GM23338 (cell line): ENCODE measurements around the gene OR2T10. TPM values are rescaled to one million over a fixed set of nuclear protein-coding genes. Genes with fewer than 3 reads are reported as not detected.

Experiments used
- ATAC-seq: fragments of 200-7000 bp; cut with Tn5 transposase; 3 replicates; pipeline ENCODE4 v1.9.1; 2020
- DNase-seq: peaks from one replicate; pipeline ENCODE4 v3.0.0-alpha.2; 2015; ENCODE audit warnings: low spot score
- H2AFZ ChIP-seq: fragments of 200-600 bp; sonication (generic); 2 replicates; pipeline ENCODE4 v1.8.0; 2016; ENCODE audit warnings: antibody characterized with exemption, mild to moderate bottlenecking, moderate library complexity
- H3F3A ChIP-seq: fragments of 200-600 bp; sonication (generic); replicated peaks from 2 replicates; pipeline ENCODE4 v1.8.0; 2017; ENCODE audit warnings: antibody characterized with exemption, mixed run types, low read depth
- H3K27ac ChIP-seq: fragments of 200-600 bp; sonication (generic); 2 replicates; pipeline ENCODE4 v1.6.1; 2016; ENCODE audit warnings: low read depth
- H3K27me3 ChIP-seq: fragments of 200-600 bp; sonication (generic); 2 replicates; pipeline ENCODE4 v1.8.0; 2016; ENCODE audit warnings: mild to moderate bottlenecking, mixed run types, moderate library complexity; ENCODE audit not compliant: insufficient read depth
- H3K36me3 ChIP-seq: fragments of 200-600 bp; sonication (generic); 2 replicates; pipeline ENCODE4 v1.8.0; 2016; ENCODE audit warnings: mild to moderate bottlenecking; ENCODE audit not compliant: insufficient read depth
- H3K4me1 ChIP-seq: fragments of 200-600 bp; sonication (generic); 2 replicates; pipeline ENCODE4 v1.8.0; 2016; ENCODE audit warnings: mild to moderate bottlenecking, moderate library complexity; ENCODE audit not compliant: insufficient read depth
- H3K4me2 ChIP-seq: fragments of 200-600 bp; sonication (generic); 2 replicates; pipeline ENCODE4 v1.7.1; 2017; ENCODE audit warnings: mixed run types
- H3K4me3 ChIP-seq: fragments of 200-600 bp; sonication (generic); 2 replicates; pipeline ENCODE4 v1.6.1; 2016; ENCODE audit warnings: mixed run types
- H3K79me2 ChIP-seq: fragments of 200-600 bp; sonication (generic); replicated peaks from 2 replicates; pipeline ENCODE4 v1.8.0; 2017; ENCODE audit warnings: mild to moderate bottlenecking; ENCODE audit not compliant: insufficient read depth
- H3K9me2 ChIP-seq: fragments of 200-600 bp; sonication (generic); 2 replicates; pipeline ENCODE4 v1.8.0; 2017; ENCODE audit not compliant: insufficient read depth
- H4K20me1 ChIP-seq: fragments of 200-600 bp; sonication (generic); replicated peaks from 2 replicates; pipeline ENCODE4 v1.8.0; 2017; ENCODE audit warnings: mild to moderate bottlenecking; ENCODE audit not compliant: insufficient read depth
- H3K27ac Mint-ChIP-seq: 2 replicates; pipeline ENCODE4 v1.8.0; 2020; ENCODE audit warnings: inconsistent platforms, mild to moderate bottlenecking, moderate library complexity, mixed read lengths
- H3K27me3 Mint-ChIP-seq: 3 replicates; pipeline ENCODE4 v1.8.0; 2022; ENCODE audit warnings: low read depth, mild to moderate bottlenecking, moderate library complexity, mixed read lengths, inconsistent platforms; ENCODE audit not compliant: insufficient read depth, poor library complexity
- H3K36me3 Mint-ChIP-seq: 3 replicates; pipeline ENCODE4 v1.8.0; 2021; ENCODE audit warnings: low read depth, mild to moderate bottlenecking, inconsistent platforms, moderate library complexity, mixed read lengths
- H3K4me1 Mint-ChIP-seq: 3 replicates; pipeline ENCODE4 v1.8.0; 2020; ENCODE audit warnings: mild to moderate bottlenecking, inconsistent platforms, mixed read lengths
- H3K4me3 Mint-ChIP-seq: 3 replicates; pipeline ENCODE4 v1.8.0; 2021; ENCODE audit warnings: moderate library complexity, mild to moderate bottlenecking, inconsistent platforms, mixed read lengths
- H3K9me3 Mint-ChIP-seq: 3 replicates; pipeline ENCODE4 v1.8.0; 2020; ENCODE audit warnings: moderate library complexity, mild to moderate bottlenecking, inconsistent platforms, mixed read lengths
- EZH2 ChIP-seq: fragments of 200-600 bp; sonication (generic); IDR thresholded peaks from one replicate; pipeline ENCODE4 v1.8.0; 2017; ENCODE audit warnings: antibody characterized with exemption, mild to moderate bottlenecking, low read depth; ENCODE audit not compliant: unreplicated experiment
- NANOG ChIP-seq: IDR thresholded peaks from 2 replicates; pipeline ENCODE4 v1.6.1; 2016; ENCODE audit warnings: antibody characterized with exemption, borderline replicate concordance
- POLR2AphosphoS5 ChIP-seq: IDR thresholded peaks from 2 replicates; pipeline ENCODE4 v1.6.1; 2016; ENCODE audit warnings: antibody characterized with exemption, low read depth
- REST ChIP-seq: IDR thresholded peaks from one replicate; pipeline ENCODE4 v1.6.1; 2018; ENCODE audit warnings: antibody characterized with exemption; ENCODE audit not compliant: unreplicated experiment
- STAT1 ChIP-seq: IDR thresholded peaks from one replicate; pipeline ENCODE4 v1.6.1; 2016; ENCODE audit warnings: antibody characterized with exemption; ENCODE audit not compliant: unreplicated experiment
- polyA plus RNA-seq: library from polyadenylated mRNA; unstranded; fragments of >200 nt; fragmentation: Nextera tagmentation; extraction: Ambion mirVana; gene quantifications from 2 replicates; pipeline ENCODE4 v1.2.1, GENCODE V29; 2016
- total RNA-seq: library from RNA; depleted of rRNA; stranded (reverse); fragments of >200 nt; shearing (Covaris generic); gene quantifications from 2 replicates; pipeline ENCODE4 v1.2.3, GENCODE V29; 2014
- TF ChIP-seq, protein P1 (sequence below): IDR thresholded peaks from 2 replicates; pipeline ENCODE4 v1.6.1; 2016; ENCODE audit warnings: antibody characterized with exemption
- TF ChIP-seq, protein P2 (sequence below): fragments of 250-450 bp; sonication (Bioruptor Pico); IDR thresholded peaks from 2 replicates; pipeline ENCODE4 v1.5.0; 2020; ENCODE audit warnings: mild to moderate bottlenecking, moderate library complexity

OR2T10 gene
- total and polyA plus RNA-seq, 2 experiments from 2014 or later, result not detected

DNA sequence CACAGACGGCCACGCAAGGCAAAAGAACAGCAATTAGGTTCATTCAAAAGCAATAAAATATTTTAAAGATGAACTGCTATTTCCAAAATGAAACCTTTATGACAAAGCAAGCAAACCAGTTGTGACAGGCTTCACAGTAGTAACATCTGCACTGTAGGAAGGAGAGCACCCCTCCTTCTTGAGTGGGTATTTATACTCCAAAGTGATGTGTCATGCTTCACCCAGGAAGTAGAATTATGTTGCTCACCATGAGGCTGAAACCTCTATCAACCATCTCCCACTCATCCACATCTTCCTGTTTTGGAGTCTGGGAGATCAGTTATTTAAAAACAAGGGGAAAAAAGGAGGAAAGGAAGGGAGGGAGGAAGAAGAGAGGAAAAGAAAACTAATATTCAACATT, 885 bp downstream of the OR2T10 start:
- H4K20me1 ChIP-seq, result no peaks in the 10 kb centered on the region
- no peak overlapping the region for H3K27ac ChIP-seq
- no peaks in the 10 kb centered on the region for H3F3A ChIP-seq
- no peak for TF ChIP-seq NANOG
- TF ChIP-seq, protein P1, sequence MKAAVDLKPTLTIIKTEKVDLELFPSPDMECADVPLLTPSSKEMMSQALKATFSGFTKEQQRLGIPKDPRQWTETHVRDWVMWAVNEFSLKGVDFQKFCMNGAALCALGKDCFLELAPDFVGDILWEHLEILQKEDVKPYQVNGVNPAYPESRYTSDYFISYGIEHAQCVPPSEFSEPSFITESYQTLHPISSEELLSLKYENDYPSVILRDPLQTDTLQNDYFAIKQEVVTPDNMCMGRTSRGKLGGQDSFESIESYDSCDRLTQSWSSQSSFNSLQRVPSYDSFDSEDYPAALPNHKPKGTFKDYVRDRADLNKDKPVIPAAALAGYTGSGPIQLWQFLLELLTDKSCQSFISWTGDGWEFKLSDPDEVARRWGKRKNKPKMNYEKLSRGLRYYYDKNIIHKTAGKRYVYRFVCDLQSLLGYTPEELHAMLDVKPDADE, result no peak
- TF ChIP-seq, protein P2, sequence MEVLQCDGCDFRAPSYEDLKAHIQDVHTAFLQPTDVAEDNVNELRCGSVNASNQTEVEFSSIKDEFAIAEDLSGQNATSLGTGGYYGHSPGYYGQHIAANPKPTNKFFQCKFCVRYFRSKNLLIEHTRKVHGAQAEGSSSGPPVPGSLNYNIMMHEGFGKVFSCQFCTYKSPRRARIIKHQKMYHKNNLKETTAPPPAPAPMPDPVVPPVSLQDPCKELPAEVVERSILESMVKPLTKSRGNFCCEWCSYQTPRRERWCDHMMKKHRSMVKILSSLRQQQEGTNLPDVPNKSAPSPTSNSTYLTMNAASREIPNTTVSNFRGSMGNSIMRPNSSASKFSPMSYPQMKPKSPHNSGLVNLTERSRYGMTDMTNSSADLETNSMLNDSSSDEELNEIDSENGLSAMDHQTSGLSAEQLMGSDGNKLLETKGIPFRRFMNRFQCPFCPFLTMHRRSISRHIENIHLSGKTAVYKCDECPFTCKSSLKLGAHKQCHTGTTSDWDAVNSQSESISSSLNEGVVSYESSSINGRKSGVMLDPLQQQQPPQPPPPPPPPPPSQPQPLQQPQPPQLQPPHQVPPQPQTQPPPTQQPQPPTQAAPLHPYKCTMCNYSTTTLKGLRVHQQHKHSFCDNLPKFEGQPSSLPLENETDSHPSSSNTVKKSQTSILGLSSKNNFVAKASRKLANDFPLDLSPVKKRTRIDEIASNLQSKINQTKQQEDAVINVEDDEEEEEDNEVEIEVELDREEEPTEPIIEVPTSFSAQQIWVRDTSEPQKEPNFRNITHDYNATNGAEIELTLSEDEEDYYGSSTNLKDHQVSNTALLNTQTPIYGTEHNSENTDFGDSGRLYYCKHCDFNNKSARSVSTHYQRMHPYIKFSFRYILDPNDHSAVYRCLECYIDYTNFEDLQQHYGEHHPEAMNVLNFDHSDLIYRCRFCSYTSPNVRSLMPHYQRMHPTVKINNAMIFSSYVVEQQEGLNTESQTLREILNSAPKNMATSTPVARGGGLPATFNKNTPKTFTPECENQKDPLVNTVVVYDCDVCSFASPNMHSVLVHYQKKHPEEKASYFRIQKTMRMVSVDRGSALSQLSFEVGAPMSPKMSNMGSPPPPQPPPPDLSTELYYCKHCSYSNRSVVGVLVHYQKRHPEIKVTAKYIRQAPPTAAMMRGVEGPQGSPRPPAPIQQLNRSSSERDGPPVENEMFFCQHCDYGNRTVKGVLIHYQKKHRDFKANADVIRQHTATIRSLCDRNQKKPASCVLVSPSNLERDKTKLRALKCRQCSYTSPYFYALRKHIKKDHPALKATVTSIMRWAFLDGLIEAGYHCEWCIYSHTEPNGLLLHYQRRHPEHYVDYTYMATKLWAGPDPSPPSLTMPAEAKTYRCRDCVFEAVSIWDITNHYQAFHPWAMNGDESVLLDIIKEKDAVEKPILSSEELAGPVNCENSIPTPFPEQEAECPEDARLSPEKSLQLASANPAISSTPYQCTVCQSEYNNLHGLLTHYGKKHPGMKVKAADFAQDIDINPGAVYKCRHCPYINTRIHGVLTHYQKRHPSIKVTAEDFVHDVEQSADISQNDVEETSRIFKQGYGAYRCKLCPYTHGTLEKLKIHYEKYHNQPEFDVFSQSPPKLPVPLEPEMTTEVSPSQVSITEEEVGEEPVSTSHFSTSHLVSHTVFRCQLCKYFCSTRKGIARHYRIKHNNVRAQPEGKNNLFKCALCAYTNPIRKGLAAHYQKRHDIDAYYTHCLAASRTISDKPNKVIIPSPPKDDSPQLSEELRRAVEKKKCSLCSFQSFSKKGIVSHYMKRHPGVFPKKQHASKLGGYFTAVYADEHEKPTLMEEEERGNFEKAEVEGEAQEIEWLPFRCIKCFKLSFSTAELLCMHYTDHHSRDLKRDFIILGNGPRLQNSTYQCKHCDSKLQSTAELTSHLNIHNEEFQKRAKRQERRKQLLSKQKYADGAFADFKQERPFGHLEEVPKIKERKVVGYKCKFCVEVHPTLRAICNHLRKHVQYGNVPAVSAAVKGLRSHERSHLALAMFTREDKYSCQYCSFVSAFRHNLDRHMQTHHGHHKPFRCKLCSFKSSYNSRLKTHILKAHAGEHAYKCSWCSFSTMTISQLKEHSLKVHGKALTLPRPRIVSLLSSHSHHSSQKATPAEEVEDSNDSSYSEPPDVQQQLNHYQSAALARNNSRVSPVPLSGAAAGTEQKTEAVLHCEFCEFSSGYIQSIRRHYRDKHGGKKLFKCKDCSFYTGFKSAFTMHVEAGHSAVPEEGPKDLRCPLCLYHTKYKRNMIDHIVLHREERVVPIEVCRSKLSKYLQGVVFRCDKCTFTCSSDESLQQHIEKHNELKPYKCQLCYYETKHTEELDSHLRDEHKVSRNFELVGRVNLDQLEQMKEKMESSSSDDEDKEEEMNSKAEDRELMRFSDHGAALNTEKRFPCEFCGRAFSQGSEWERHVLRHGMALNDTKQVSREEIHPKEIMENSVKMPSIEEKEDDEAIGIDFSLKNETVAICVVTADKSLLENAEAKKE (CRISPR knock-in tag), result no peak
- H3K4me3 ChIP-seq, result no peak overlapping the region
- no peaks in the 10 kb centered on the region for H3K9me2 ChIP-seq
- no peaks in the 10 kb centered on the region for H3K27me3 ChIP-seq
- H3K4me2 ChIP-seq, result no peak overlapping the region
- Mint-ChIP-seq H3K27ac (no peak overlapping the region), H3K4me1 (no peaks in the 10 kb centered on the region), H3K27me3 (peaks cover 4% of the 10 kb centered on the region), H3K4me3 (no peak overlapping the region), H3K9me3 (peaks cover 81% of the 10 kb centered on the region), H3K36me3 (peaks cover 17% of the 10 kb centered on the region; the same call in 2 of the 3 replicates)
- H3K4me1 ChIP-seq, result no peaks in the 10 kb centered on the region
- H3K36me3 ChIP-seq, result no peaks in the 10 kb centered on the region
- no peak for DNase-seq
- no peak overlapping the region for H2AFZ ChIP-seq
- H3K79me2 ChIP-seq, result no peaks in the 10 kb centered on the region
- ATAC-seq, result no peak

GRCh38 chr1:248593226-248593625, 4.3 kb downstream of the OR2T10 start:
- H3F3A ChIP-seq, result no peaks in the 10 kb centered on the region
- no peak overlapping the region for H2AFZ ChIP-seq
- no peak overlapping the region for H3K4me2 ChIP-seq
- Mint-ChIP-seq H3K36me3 (peaks cover 19% of the 10 kb centered on the region; the same call in 2 of the 3 replicates), H3K9me3 (peaks cover 82% of the 10 kb centered on the region), H3K4me3 (no peak overlapping the region), H3K27ac (no peak overlapping the region), H3K27me3 (peaks cover 4% of the 10 kb centered on the region), H3K4me1 (no peaks in the 10 kb centered on the region)
- ATAC-seq (no peak), DNase-seq (no peak)
- TF ChIP-seq STAT1 (no peak), EZH2 (no peak), REST (no peak), POLR2AphosphoS5 (no peak)
- 0 out of 2 replicates have a peak, but pooled peaks cover 11% of the 10 kb centered on the region for H3K36me3 ChIP-seq
- H4K20me1 ChIP-seq, result no peaks in the 10 kb centered on the region
- H3K79me2 ChIP-seq, result no peaks in the 10 kb centered on the region
- no peak overlapping the region for H3K27ac ChIP-seq
- no peaks in the 10 kb centered on the region for H3K4me1 ChIP-seq
- no peaks in the 10 kb centered on the region for H3K9me2 ChIP-seq
- H3K4me3 ChIP-seq, result no peak overlapping the region
- no peaks in the 10 kb centered on the region for H3K27me3 ChIP-seq
